ENCODE measurements around the gene CERS3. TPM values are rescaled to one million over a fixed set of nuclear protein-coding genes. Genes with fewer than 3 reads are reported as not detected.

The CERS3 gene
- total RNA-seq, 4 donors from 2014 or later = 105 to 191 (median 149) TPM

GRCh38 chr15:100542290-100542689, 13.5 kb upstream of the CERS3 start:
- intact Hi-C loops (cut with DNase I; ENCODE audit: low total_unique reads) = no loop called here
- TF ChIP-seq POLR2A (IDR thresholded peaks at IDR 0.05) = no peak
- TF ChIP-seq, protein P1, sequence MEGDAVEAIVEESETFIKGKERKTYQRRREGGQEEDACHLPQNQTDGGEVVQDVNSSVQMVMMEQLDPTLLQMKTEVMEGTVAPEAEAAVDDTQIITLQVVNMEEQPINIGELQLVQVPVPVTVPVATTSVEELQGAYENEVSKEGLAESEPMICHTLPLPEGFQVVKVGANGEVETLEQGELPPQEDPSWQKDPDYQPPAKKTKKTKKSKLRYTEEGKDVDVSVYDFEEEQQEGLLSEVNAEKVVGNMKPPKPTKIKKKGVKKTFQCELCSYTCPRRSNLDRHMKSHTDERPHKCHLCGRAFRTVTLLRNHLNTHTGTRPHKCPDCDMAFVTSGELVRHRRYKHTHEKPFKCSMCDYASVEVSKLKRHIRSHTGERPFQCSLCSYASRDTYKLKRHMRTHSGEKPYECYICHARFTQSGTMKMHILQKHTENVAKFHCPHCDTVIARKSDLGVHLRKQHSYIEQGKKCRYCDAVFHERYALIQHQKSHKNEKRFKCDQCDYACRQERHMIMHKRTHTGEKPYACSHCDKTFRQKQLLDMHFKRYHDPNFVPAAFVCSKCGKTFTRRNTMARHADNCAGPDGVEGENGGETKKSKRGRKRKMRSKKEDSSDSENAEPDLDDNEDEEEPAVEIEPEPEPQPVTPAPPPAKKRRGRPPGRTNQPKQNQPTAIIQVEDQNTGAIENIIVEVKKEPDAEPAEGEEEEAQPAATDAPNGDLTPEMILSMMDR (IDR thresholded peaks at IDR 0.05) = no peak
- WGBS, 2 donors = 81% methylated on average over 6 of the region's 6 CpGs
- DNase-seq (ENCODE audit: low spot score in 2 of 2) = no peak
- no peak overlapping the region for H3K4me3 ChIP-seq (ENCODE audit: low read depth, poor library complexity, severe bottlenecking)

GRCh38 chr15:100537331-100537730, 8.6 kb upstream of the CERS3 start:
- TF ChIP-seq, protein P1 (IDR thresholded peaks at IDR 0.05) = no peak
- TF ChIP-seq POLR2A (IDR thresholded peaks at IDR 0.05) = no peak
- intact Hi-C loops (cut with DNase I; ENCODE audit: low total_unique reads) = no loop called here
- H3K4me3 ChIP-seq (ENCODE audit: low read depth, poor library complexity, severe bottlenecking) = no peak overlapping the region
- no peak for DNase-seq (ENCODE audit: low spot score in 2 of 2)
- WGBS, 2 donors = 35 to 61% methylated on average over 2 of the region's 2 CpGs

- TF ChIP-seq POLR2A (IDR thresholded peaks at IDR 0.05) = no peak
- TF ChIP-seq, protein P1 (IDR thresholded peaks at IDR 0.05) = no peak
- no peak for DNase-seq (ENCODE audit: low spot score in 2 of 2)
- intact Hi-C loops (cut with DNase I; ENCODE audit: low total_unique reads) = no loop called here
Observed at GRCh38 chr15:100536733-100537132, 8.0 kb upstream of the CERS3 start.

DNA sequence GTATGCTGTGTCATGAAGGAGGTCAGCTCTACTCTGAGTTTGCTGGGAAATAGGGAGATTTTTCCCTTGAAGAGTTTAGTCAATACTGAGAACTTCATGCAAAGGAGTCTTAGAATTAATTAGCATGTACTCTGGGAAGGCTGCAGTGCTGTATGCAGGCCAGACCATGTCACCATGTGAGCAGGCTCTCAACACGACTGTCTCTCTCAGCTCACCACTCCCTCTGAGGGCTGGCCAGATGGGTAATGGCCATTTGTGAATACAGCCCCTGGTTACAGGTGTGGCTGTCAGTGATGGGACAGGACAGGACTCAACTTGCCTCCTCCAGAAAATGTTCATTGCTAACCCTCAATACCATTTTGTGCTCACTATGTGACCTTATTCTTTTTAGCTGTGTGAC, 5.1 kb upstream of the CERS3 start:
- WGBS, 2 donors = 7 to 33% methylated on average over 1 of the region's 1 CpG
- no peak for TF ChIP-seq POLR2A (IDR thresholded peaks at IDR 0.05)
- TF ChIP-seq, protein P1 (IDR thresholded peaks at IDR 0.05) = no peak
- no peak overlapping the region for H3K4me3 ChIP-seq (ENCODE audit: low read depth, poor library complexity, severe bottlenecking)
- intact Hi-C loops (cut with DNase I; ENCODE audit: low total_unique reads) = no loop called here
- DNase-seq (ENCODE audit: low spot score in 2 of 2) = no peak

More at GRCh38 chr15:100536733-100537132, 8.0 kb upstream of the CERS3 start:
- no peak overlapping the region for H3K4me3 ChIP-seq (ENCODE audit: low read depth, poor library complexity, severe bottlenecking)

DNA sequence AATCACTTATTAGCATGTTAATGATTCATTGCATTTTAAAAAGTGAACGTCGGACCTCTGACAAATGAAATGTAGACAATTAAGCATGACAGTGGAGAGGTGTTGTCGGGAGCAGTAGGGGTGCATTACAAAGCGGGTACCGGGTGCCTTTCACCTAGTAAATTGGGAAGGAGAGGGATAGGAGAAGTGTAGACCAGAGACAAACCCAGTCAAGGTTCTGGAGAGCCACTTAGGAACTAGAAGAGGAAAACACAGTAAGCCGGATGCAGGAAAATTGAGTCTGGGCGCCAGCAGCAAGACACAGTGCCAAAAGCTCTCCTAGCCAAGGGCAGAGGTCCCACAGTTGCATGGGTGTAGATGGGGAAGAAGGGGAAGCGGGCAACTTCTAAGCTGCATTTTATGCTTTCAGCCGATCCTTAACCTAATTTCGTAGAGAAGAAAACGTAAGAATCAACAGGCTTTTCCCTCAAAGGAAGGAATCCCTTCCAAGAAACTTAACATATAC, 3.1 kb upstream of the CERS3 start:
- TF ChIP-seq POLR2A (IDR thresholded peaks at IDR 0.05) = no peak
- TF ChIP-seq, protein P1 (IDR thresholded peaks at IDR 0.05) = no peak
- intact Hi-C loops (cut with DNase I; ENCODE audit: low total_unique reads) = no loop called here
- 43 to 53% methylated on average over 11 of the region's 11 CpGs for WGBS, 2 donors
- no peak overlapping the region for H3K4me3 ChIP-seq (ENCODE audit: low read depth, poor library complexity, severe bottlenecking)
- no peak for DNase-seq (ENCODE audit: low spot score in 2 of 2)

DNA sequence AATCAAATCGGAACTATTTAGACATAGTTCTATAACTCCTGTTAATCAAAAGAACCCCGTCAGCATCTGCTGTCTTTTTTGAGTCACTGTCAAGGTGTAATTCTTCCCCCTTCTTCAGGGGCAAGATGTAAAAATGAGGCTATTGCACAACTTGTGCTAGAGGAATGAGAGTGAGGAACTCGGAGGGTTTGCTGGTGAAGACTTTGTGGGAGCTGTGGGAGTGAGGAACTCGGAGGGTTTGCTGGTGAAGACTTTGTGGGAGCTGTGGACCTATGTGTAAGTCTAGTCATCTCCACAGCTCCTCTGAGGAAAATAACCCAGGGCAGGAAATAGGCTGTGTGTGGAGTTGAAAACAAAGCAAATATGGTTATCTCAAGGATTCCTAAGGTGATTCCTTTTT, 2.5 kb upstream of the CERS3 start:
- intact Hi-C loops (cut with DNase I; ENCODE audit: low total_unique reads) = no loop called here
- no peak for TF ChIP-seq POLR2A (IDR thresholded peaks at IDR 0.05)
- TF ChIP-seq, protein P1 (IDR thresholded peaks at IDR 0.05) = no peak
- 81 to 87% methylated on average over 4 of the region's 4 CpGs for WGBS, 2 donors
- DNase-seq (ENCODE audit: low spot score in 2 of 2) = no peak
- H3K4me3 ChIP-seq (ENCODE audit: low read depth, poor library complexity, severe bottlenecking) = no peak overlapping the region

Measured in lower leg skin (tissue), 4 donors.